B cell (primary cell): ENCODE data around the gene CNGB1. TPM values are rescaled to one million over a fixed set of nuclear protein-coding genes. Genes with fewer than 3 reads are reported as not detected.

Experiments used
- ATAC-seq: fragments of 200-7000 bp; cut with Tn5 transposase; one replicate; pipeline ENCODE4 v1.10.0; 2021; ENCODE audit warnings: low read depth, mild to moderate bottlenecking, moderate number of reproducible peaks, moderate library complexity
- CTCF ChIA-PET: fragments of 350-600 bp; sonication (Branson Sonifier 250); formaldehyde crosslinking; loops from one replicate; lab custom pipeline; 2021; ENCODE audit warnings: antibody characterized with exemption, inconsistent platforms; lab: Charles Lee
- POLR2A ChIA-PET: fragments of 350-600 bp; sonication (Branson Sonifier 250); formaldehyde crosslinking; loops from one replicate; lab custom pipeline; 2021; ENCODE audit warnings: antibody characterized with exemption; lab: Charles Lee
- DNase-seq: peaks from one replicate; pipeline ENCODE4 v3.0.0; 2013
- H2AFZ ChIP-seq: 2 replicates; pipeline ENCODE4 v1.6.1; 2012; ENCODE audit warnings: mild to moderate bottlenecking, low read depth, low read length; ENCODE audit not compliant: insufficient read depth, poor library complexity, severe bottlenecking
- H3K27ac ChIP-seq, 2 donors: 1 replicate in 1 of 2; 2 replicates in 1 of 2; pipeline ENCODE4 v1.5.1; 2012 to 2013; ENCODE audit warnings: low read length in 2 of 2, mild to moderate bottlenecking in 2 of 2, moderate library complexity in 1 of 2
- H3K27me3 ChIP-seq, 4 experiments: fragments of 200-600 bp in 1 of 4; sonication (generic) in 1 of 4; replicated peaks in 1 of 4; 1 replicate in 2 of 4; 2 replicates in 2 of 4; pipeline versions ENCODE4 v1.6.1 to v1.7.0; 2013 to 2016; ENCODE audit warnings: low read length in 3 of 4, mild to moderate bottlenecking in 2 of 4, mixed read lengths in 1 of 4, moderate library complexity in 1 of 4; ENCODE audit not compliant: insufficient read depth in 4 of 4, control insufficient read depth in 3 of 4; ENCODE audit errors: control extremely low read depth in 1 of 4
- H3K36me3 ChIP-seq, 2 experiments: replicated peaks in 1 of 2; 1 replicate in 1 of 2; 2 replicates in 1 of 2; pipeline versions ENCODE4 v1.6.1 to v1.7.1; 2013; ENCODE audit warnings: low read length in 1 of 2; ENCODE audit not compliant: insufficient read depth in 2 of 2, control insufficient read depth in 1 of 2; ENCODE audit errors: control extremely low read depth in 1 of 2, extremely low read depth in 1 of 2
- H3K4me1 ChIP-seq, 2 donors: fragments of 200-600 bp in 1 of 2; sonication (generic) in 1 of 2; 1 replicate in 1 of 2; 2 replicates in 1 of 2; pipeline versions ENCODE4 v1.5.1 to v1.6.1; 2013 to 2017; ENCODE audit warnings: low read length in 2 of 2; ENCODE audit not compliant: control insufficient read depth in 2 of 2, insufficient read depth in 2 of 2
- H3K4me2 ChIP-seq: replicated peaks from 2 replicates; pipeline ENCODE3; 2012; ENCODE audit warnings: mild to moderate bottlenecking, low read depth, low read length; ENCODE audit not compliant: poor library complexity, severe bottlenecking
- H3K4me3 ChIP-seq, 5 experiments: fragments of 200-600 bp in 1 of 5; sonication (generic) in 1 of 5; 1 replicate in 3 of 5; 2 replicates in 2 of 5; pipeline versions ENCODE4 v1.5.1 to v1.7.0; 2011 to 2016; ENCODE audit warnings: low read length in 4 of 5, mild to moderate bottlenecking in 4 of 5, low read depth in 2 of 5, control low read depth in 1 of 5, moderate library complexity in 1 of 5; ENCODE audit not compliant: insufficient read depth in 1 of 5; ENCODE audit errors: control extremely low read depth in 1 of 5, extremely low read depth in 1 of 5
- H3K79me2 ChIP-seq: fragments of 200-600 bp; sonication (generic); one replicate; pipeline ENCODE4 v1.6.0; 2016; ENCODE audit warnings: low read length; ENCODE audit not compliant: control insufficient read depth, insufficient read depth
- H3K9ac ChIP-seq: fragments of 200-600 bp; sonication (generic); 2 replicates; pipeline ENCODE4 v1.6.1; 2017; ENCODE audit warnings: mild to moderate bottlenecking, low read length, moderate library complexity
- H3K9me3 ChIP-seq, 3 donors: one replicate each; pipeline versions ENCODE4 v1.6.1 to v1.7.1; 2013; ENCODE audit warnings: low read length in 2 of 3; ENCODE audit not compliant: control insufficient read depth in 2 of 3, insufficient read depth in 1 of 3; ENCODE audit errors: control extremely low read depth in 1 of 3
- H4K20me1 ChIP-seq: 2 replicates; pipeline ENCODE4 v1.6.0; 2012; ENCODE audit warnings: mild to moderate bottlenecking, low read length; ENCODE audit not compliant: insufficient read depth, control insufficient read depth, poor library complexity, severe bottlenecking
- H3K27ac Mint-ChIP-seq: one replicate; pipeline ENCODE4 v1.8.0; 2021; ENCODE audit warnings: mixed read lengths
- H3K27me3 Mint-ChIP-seq: one replicate; pipeline ENCODE4 v1.8.0; 2021; ENCODE audit warnings: mixed read lengths
- H3K4me1 Mint-ChIP-seq: one replicate; pipeline ENCODE4 v1.8.0; 2021; ENCODE audit warnings: mixed read lengths
- H3K4me3 Mint-ChIP-seq: one replicate; pipeline ENCODE4 v1.8.0; 2021; ENCODE audit warnings: mixed read lengths
- H3K9me3 Mint-ChIP-seq: one replicate; pipeline ENCODE4 v1.8.0; 2022; ENCODE audit warnings: mixed read lengths; ENCODE audit not compliant: insufficient read depth
- EZH2 ChIP-seq: IDR thresholded peaks from 2 replicates; pipeline ENCODE4 v1.6.1; 2012; ENCODE audit warnings: borderline replicate concordance, low read depth, mild to moderate bottlenecking, moderate library complexity, low read length; ENCODE audit not compliant: insufficient read depth, poor library complexity, severe bottlenecking
- WGBS: methylation state at CpG from one replicate; pipeline ENCODE4 v1.1.5; 2013; ENCODE audit warnings: missing lambda C conversion rate; ENCODE audit not compliant: insufficient coverage; 5-methylcytosine and 5-hydroxymethylcytosine counted together
- intact Hi-C: fragments of 100-400 bp; cut with micrococcal nuclease; formaldehyde crosslinking; loops from one replicate; pipeline ENCODE4 v1.10.0; 2022
- polyA plus RNA-seq: library from polyadenylated mRNA; depleted of rRNA; stranded (reverse); fragments of >200 nt; gene quantifications from 2 replicates; pipeline ENCODE4 v1.2.3, GENCODE V29; 2012
- total RNA-seq, 2 donors: library from RNA; stranded (reverse); fragments of 120-200 nt in 1 of 2; gene quantifications; 1 replicate in 1 of 2; 2 replicates in 1 of 2; pipeline versions ENCODE4 v1.2.3 to v1.2.4, GENCODE V29; 2013 to 2022
- TF ChIP-seq, protein P1 (sequence below): fragments of 200-600 bp; IDR thresholded peaks from one replicate; pipeline ENCODE4 v1.8.0; 2022; ENCODE audit warnings: antibody characterized with exemption, mild to moderate bottlenecking

Gene CNGB1
- total and polyA plus RNA-seq, 2 donors (not counting 1 experiment from before 2014, with no cell fraction given), result not detected

DNA sequence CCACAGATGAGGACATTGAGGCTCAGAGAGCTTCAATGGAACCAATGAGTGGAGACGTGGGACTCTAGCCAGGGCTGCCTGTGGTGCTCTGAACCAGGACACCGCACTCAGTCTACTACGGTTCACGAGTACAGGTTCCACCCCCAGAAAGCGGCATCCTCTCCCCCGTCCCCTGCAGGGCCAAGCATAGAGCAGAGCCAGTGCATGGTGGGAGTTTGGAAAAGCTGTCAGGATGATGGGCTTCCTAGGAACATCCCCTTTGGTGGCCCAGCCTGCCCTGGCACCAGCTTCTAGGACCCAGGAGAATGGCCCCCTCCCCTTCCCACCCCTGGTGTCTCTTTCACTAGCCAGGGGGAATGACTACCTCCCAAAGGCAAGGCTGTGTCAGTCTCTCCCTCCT is 21.2 kb upstream of the CNGB1 start:
- Histone ChIP-seq H3K4me3 (no peak overlapping the region), H2AFZ (no peak overlapping the region), H3K9ac (no peak overlapping the region), H3K27me3 (no peaks in the 10 kb centered on the region), H3K27ac (no peak overlapping the region), H3K9me3 (no peaks in the 10 kb centered on the region), H3K36me3 (peaks cover 0 to 15% of the 10 kb centered on the region in 2 experiments), H3K79me2 (peaks cover 13% of the 10 kb centered on the region), H4K20me1 (peaks cover 30% of the 10 kb centered on the region), H3K4me2 (no peak overlapping the region), H3K4me1 (peaks cover 6 to 8% of the 10 kb centered on the region in 2 donors)
- TF ChIP-seq EZH2, result no peak
- TF ChIP-seq, protein P1, sequence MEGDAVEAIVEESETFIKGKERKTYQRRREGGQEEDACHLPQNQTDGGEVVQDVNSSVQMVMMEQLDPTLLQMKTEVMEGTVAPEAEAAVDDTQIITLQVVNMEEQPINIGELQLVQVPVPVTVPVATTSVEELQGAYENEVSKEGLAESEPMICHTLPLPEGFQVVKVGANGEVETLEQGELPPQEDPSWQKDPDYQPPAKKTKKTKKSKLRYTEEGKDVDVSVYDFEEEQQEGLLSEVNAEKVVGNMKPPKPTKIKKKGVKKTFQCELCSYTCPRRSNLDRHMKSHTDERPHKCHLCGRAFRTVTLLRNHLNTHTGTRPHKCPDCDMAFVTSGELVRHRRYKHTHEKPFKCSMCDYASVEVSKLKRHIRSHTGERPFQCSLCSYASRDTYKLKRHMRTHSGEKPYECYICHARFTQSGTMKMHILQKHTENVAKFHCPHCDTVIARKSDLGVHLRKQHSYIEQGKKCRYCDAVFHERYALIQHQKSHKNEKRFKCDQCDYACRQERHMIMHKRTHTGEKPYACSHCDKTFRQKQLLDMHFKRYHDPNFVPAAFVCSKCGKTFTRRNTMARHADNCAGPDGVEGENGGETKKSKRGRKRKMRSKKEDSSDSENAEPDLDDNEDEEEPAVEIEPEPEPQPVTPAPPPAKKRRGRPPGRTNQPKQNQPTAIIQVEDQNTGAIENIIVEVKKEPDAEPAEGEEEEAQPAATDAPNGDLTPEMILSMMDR, result no peak
- Mint-ChIP-seq H3K4me1 (peaks cover 9% of the 10 kb centered on the region), H3K27ac (no peak overlapping the region), H3K4me3 (no peak overlapping the region), H3K9me3 (no peaks in the 10 kb centered on the region), H3K27me3 (no peaks in the 10 kb centered on the region)
- 93% methylated on average over 5 of the region's 6 CpGs for WGBS
- ChIA-PET CTCF (interaction anchor here (1.5 kb wide), 1 partner anchor 12 kb away, joined by 3 read pairs; no protein-coding TSS in a partner anchor), POLR2A (no interaction called here)
- DNase-seq (no peak), ATAC-seq (no peak)
- intact Hi-C loops, result no loop called here

DNA sequence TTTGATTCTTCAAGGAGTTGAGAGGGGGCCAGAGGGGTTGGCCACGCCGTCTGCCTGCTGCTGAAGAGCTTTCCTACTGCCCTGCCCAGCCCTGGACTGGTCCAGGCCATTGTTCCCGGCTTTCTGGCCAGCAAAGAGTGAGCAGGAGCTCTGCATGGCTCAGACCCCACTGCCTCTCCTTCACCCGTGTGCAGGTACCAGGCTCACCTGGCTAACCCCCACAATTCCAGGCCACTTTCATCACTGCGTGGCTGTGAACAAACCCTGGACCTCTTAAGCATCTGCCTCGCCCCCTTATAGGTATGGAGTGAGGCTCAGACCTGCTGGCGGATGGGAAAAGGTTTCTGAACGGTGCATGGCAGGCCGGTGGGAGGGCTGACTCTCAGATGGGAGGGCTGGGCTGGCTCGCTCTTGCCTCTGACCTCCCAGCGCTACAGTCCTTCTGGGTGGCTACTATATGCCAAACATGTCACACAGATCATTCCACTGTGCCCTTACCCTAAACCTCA is 20.7 kb upstream of the CNGB1 start:
- TF ChIP-seq, protein P1, result no peak
- TF ChIP-seq EZH2, result no peak
- peaks cover 9% of the 10 kb centered on the region for H3K4me1 Mint-ChIP-seq
- intact Hi-C loops, result no loop called here
- H3K4me3 Mint-ChIP-seq, result no peak overlapping the region
- POLR2A ChIA-PET, result no interaction called here
- no peak for DNase-seq
- 97% methylated on average over 11 of the region's 11 CpGs for WGBS
- peaks cover 6 to 8% of the 10 kb centered on the region in 2 donors for H3K4me1 ChIP-seq
- no peak overlapping the region for H3K27ac ChIP-seq
- H3K4me3 ChIP-seq, result no peak overlapping the region
- H2AFZ ChIP-seq, result no peak overlapping the region
- no peak overlapping the region for H3K27ac Mint-ChIP-seq
- H3K27me3 Mint-ChIP-seq, result no peaks in the 10 kb centered on the region
- CTCF ChIA-PET, result interaction anchor here (1.5 kb wide), 1 partner anchor 13 kb away, joined by 3 read pairs; no protein-coding TSS in a partner anchor
- H3K79me2 ChIP-seq, result peaks cover 13% of the 10 kb centered on the region
- no peak overlapping the region for H3K9ac ChIP-seq
- H4K20me1 ChIP-seq, result peaks cover 25% of the 10 kb centered on the region
- peaks cover 0 to 11% of the 10 kb centered on the region in 2 experiments for H3K36me3 ChIP-seq
- H3K4me2 ChIP-seq, result no peak overlapping the region
- H3K9me3 ChIP-seq, result no peaks in the 10 kb centered on the region
- no peaks in the 10 kb centered on the region for H3K27me3 ChIP-seq
- H3K9me3 Mint-ChIP-seq, result no peaks in the 10 kb centered on the region
- ATAC-seq, result no peak
